Esophagus squamous epithelium (tissue), 5 donors: ENCODE data around the gene SLC24A3. TPM values are rescaled to one million over a fixed set of nuclear protein-coding genes. Genes with fewer than 3 reads are reported as not detected.
"Not testable (repeated sequence)": the region's sequence is repeated elsewhere in the genome, so short reads cannot be mapped to it uniquely, and the experiment has no call there.

Experiments used
- DNase-seq: peaks from one replicate; lab custom pipeline; 2025; lab: John Stamatoyannopoulos, UW
- H3K27ac ChIP-seq, 4 donors: fragments of 200-600 bp; sonication (generic); one replicate each; pipeline ENCODE4 v1.5.1; 2016 to 2019; ENCODE audit warnings: mild to moderate bottlenecking in 1 of 4
- H3K27me3 ChIP-seq, 4 donors: fragments of 200-600 bp; sonication (generic); 1 replicate in 3 of 4; 2 replicates in 1 of 4; pipeline versions ENCODE4 v1.5.1 to v1.6.0; 2017 to 2021; ENCODE audit warnings: antibody characterized with exemption in 1 of 4
- H3K36me3 ChIP-seq, 3 donors: fragments of 200-600 bp; sonication (generic); one replicate each; pipeline ENCODE4 v1.5.1; 2016 to 2019
- H3K4me1 ChIP-seq, 3 donors: fragments of 200-600 bp; sonication (generic); one replicate each; pipeline ENCODE4 v1.5.1; 2017 to 2019
- H3K4me3 ChIP-seq, 4 donors: fragments of 200-600 bp; sonication (generic); 1 replicate in 3 of 4; 2 replicates in 1 of 4; pipeline ENCODE4 v1.5.1; 2016 to 2019; ENCODE audit warnings: mild to moderate bottlenecking in 2 of 4, moderate library complexity in 1 of 4
- H3K9me3 ChIP-seq, 3 donors: fragments of 200-600 bp; sonication (generic); one replicate each; pipeline ENCODE4 v1.5.1; 2016 to 2019
- CTCF ChIP-seq, 6 experiments: fragments of 450-650 bp in 4 of 6; fragments of 200-600 bp in 2 of 6; sonication (generic) in 2 of 6; IDR thresholded peaks; one replicate each; pipeline ENCODE4 v1.5.1; 2016 to 2019; ENCODE audit warnings: antibody characterized with exemption in 6 of 6, mild to moderate bottlenecking in 4 of 6, moderate library complexity in 4 of 6
- POLR2A ChIP-seq, 4 donors: fragments of 450-650 bp; IDR thresholded peaks; one replicate each; pipeline ENCODE4 v1.6.1; 2017; ENCODE audit warnings: antibody characterized with exemption in 4 of 4, mild to moderate bottlenecking in 4 of 4, moderate library complexity in 3 of 4
- WGBS, 2 donors: methylation state at CpG; one replicate each; pipeline ENCODE4 v1.1.5; 2018; 5-methylcytosine and 5-hydroxymethylcytosine counted together
- intact Hi-C: fragments of 100-400 bp; cut with DNase I; formaldehyde crosslinking; loops from one replicate; pipeline ENCODE4 v1.15.0; 2022
- total RNA-seq, 4 donors: library from RNA; depleted of rRNA; stranded (reverse); fragments of >200 nt; gene quantifications; one replicate each; pipeline ENCODE4 v1.1.0, GENCODE V29; 2016
- donor health status: DM: yes; HTN: yes; CAD: no.

SLC24A3 gene
- total RNA-seq, 4 donors from 2014 or later, result 3.0 to 8.2 (median 6.1) TPM

DNA sequence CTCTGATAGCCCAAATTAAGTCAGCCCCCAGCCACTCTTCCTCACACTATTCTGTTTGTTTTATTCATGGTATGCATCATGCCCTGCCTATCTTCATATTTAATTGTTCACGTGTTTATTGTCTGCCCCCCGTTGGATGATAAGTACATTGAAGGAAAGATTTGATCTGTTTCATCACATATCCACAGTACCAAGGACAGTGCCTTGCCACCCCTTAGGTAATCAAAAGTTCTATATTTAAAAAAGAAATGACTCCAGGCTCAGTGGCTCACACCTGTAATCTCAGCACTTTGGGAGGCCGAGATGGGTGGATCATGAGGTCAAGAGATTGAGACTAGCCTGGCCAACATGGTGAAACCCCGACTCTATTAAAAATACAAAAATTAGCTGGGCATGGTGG, 535.5 kb downstream of the SLC24A3 start:
- Histone ChIP-seq H3K9me3 (peaks cover 0 to 3% (median 0%) of the 10 kb centered on the region in 3 donors), H3K36me3 (no peaks in the 10 kb centered on the region), H3K4me1 (peaks cover 0 to 25% (median 11%) of the 10 kb centered on the region in 3 donors), H3K27ac (no peak overlapping the region), H3K4me3 (no peak overlapping the region), H3K27me3 (no peaks in the 10 kb centered on the region)
- DNase-seq, result no peak
- 83 to 95% methylated on average over 4 of the region's 4 CpGs for WGBS, 2 donors
- TF ChIP-seq CTCF (IDR thresholded peaks at IDR 0.05) (no peak), POLR2A (IDR thresholded peaks at IDR 0.05) (no peak)
- intact Hi-C loops, result no loop called here

DNA sequence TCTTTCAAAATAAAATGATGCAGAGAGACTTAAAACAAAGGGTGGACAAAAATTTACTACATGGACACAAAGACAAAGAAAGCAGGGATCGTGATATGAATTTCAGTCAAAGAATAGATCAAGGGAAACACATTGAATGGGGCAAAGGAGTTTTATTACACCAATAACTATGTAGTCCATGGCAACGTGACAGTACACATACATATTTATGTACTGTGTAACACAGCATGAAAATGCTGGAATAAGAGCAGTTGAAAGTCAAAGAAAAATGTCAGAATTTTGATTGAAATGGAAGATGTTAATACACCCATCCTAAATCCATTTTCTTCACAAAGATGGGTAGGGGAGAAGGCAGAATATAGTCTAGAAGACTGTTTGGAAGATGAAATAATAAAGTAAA, 536.2 kb downstream of the SLC24A3 start:
- DNase-seq, result no peak
- no peak for TF ChIP-seq CTCF (IDR thresholded peaks at IDR 0.05)
- TF ChIP-seq POLR2A (IDR thresholded peaks at IDR 0.05), result no peak
- H3K36me3 ChIP-seq, result no peaks in the 10 kb centered on the region
- no peak overlapping the region for H3K4me3 ChIP-seq
- H3K9me3 ChIP-seq, result peaks cover 0 to 3% (median 0%) of the 10 kb centered on the region in 3 donors
- WGBS, 2 donors, result 69 to 81% methylated on average over 2 of the region's 2 CpGs
- H3K4me1 ChIP-seq, result peaks cover 0 to 25% (median 11%) of the 10 kb centered on the region in 3 donors
- intact Hi-C loops, result no loop called here
- H3K27ac ChIP-seq, result no peak overlapping the region
- H3K27me3 ChIP-seq, result no peaks in the 10 kb centered on the region

DNA sequence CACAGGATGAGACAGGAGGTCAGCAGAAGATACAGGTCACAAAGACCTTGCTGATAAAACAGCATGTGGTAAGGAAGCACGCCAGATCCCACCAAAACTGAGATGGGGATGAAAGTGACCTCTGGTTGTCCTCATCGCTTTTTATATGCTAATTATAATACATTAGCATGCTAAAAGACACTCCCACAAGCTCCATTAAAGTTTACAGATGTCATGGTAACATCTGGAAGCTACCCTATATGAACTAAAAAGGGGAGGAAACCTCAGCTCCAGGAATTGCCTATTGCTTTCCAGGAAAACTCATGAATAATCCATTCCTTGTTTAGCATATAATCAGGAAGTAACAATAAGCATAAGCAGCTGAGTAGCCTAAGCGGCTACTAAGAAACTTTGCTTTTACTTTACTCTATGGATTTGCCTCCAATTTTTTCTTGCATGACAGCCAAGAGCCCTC, 537.2 kb downstream of the SLC24A3 start:
- WGBS, 2 donors, result 62 to 64% methylated on average over 3 of the region's 3 CpGs
- Histone ChIP-seq H3K9me3 (peaks cover 0 to 3% (median 0%) of the 10 kb centered on the region in 3 donors), H3K4me1 (peaks cover 0 to 25% (median 11%) of the 10 kb centered on the region in 3 donors), H3K27me3 (no peaks in the 10 kb centered on the region), H3K36me3 (no peaks in the 10 kb centered on the region), H3K4me3 (no peak overlapping the region), H3K27ac (peak overlapping the region; percentile 22 to 84 (median 80))
- intact Hi-C loops, result no loop called here
- no peak for DNase-seq
- no peak for TF ChIP-seq CTCF (IDR thresholded peaks at IDR 0.05)
- TF ChIP-seq POLR2A (IDR thresholded peaks at IDR 0.05), result no peak

- Histone ChIP-seq H3K4me1 (peaks cover 0 to 25% (median 11%) of the 10 kb centered on the region in 3 donors), H3K27ac (peak overlapping the region; percentile 71 to 84 (median 80)), H3K4me3 (no peak overlapping the region), H3K36me3 (no peaks in the 10 kb centered on the region), H3K27me3 (no peaks in the 10 kb centered on the region), H3K9me3 (peaks cover 0 to 3% (median 0%) of the 10 kb centered on the region in 3 donors)
- TF ChIP-seq CTCF (IDR thresholded peaks at IDR 0.05) (no peak), POLR2A (IDR thresholded peaks at IDR 0.05) (no peak)
- no peak for DNase-seq
- intact Hi-C loops, result no loop called here
- 50 to 64% methylated on average over 4 of the region's 4 CpGs for WGBS, 2 donors
Measured at GRCh38 chr20:19750101-19750606, 537.7 kb downstream of the SLC24A3 start.

GRCh38 chr20:19750907-19751636, 538.6 kb downstream of the SLC24A3 start:
- Histone ChIP-seq H3K36me3 (no peaks in the 10 kb centered on the region), H3K4me3 (no peak overlapping the region), H3K4me1 (peaks cover 0 to 25% (median 11%) of the 10 kb centered on the region in 3 donors), H3K9me3 (no peaks in the 10 kb centered on the region), H3K27ac (peak overlapping the region; percentile 71 to 84 (median 80)), H3K27me3 (no peaks in the 10 kb centered on the region)
- DNase-seq, result no peak
- TF ChIP-seq POLR2A (IDR thresholded peaks at IDR 0.05) (no peak), CTCF (IDR thresholded peaks at IDR 0.05) (no peak)
- 28 to 52% methylated on average over 3 to 5 of the region's 5 CpGs for WGBS, 2 donors
- intact Hi-C loops, result no loop called here

- WGBS, 2 donors, result 88 to 92% methylated on average over 2 to 12 of the region's 14 CpGs
- H3K27ac ChIP-seq, H3K36me3 ChIP-seq, DNase-seq, H3K27me3 ChIP-seq, H3K9me3 ChIP-seq, intact Hi-C loops: not testable (repeated sequence)
- Histone ChIP-seq H3K4me1 (peaks cover 15 to 42% (median 18%) of the 10 kb centered on the region in 3 donors), H3K4me3 (peak overlapping the region in 1 of 4 donors; percentile 7)
Measured at GRCh38 chr20:19754201-19754600, 541.8 kb downstream of the SLC24A3 start.
